ENCODE measurements around the gene ANKS3. TPM values are rescaled to one million over a fixed set of nuclear protein-coding genes. Genes with fewer than 3 reads are reported as not detected.

Gene ANKS3
- total RNA-seq, 1 experiment from 2014 or later: 35.0 TPM

GRCh38 chr16:4694642-4695451 lies 39.2 kb downstream of the ANKS3 start:
- no TSS peak for BruUV-seq (replicated peaks)
- Mint-ChIP-seq H3K4me1 (ENCODE audit: insufficient read depth, unreplicated experiment) (peaks cover 5% of the 10 kb centered on the region), H3K36me3 (ENCODE audit: insufficient read depth, unreplicated experiment) (peaks cover 66% of the 10 kb centered on the region), H3K27ac (ENCODE audit: low read depth, unreplicated experiment) (peak overlapping the region; percentile 66), H3K27me3 (ENCODE audit: insufficient read depth, unreplicated experiment) (no peaks in the 10 kb centered on the region), H3K4me3 (ENCODE audit: unreplicated experiment) (peak overlapping the region; percentile 75), H3K9me3 (ENCODE audit: unreplicated experiment) (no peaks in the 10 kb centered on the region)
- intact Hi-C loops (cut with micrococcal nuclease): loop anchor here (5.0 kb wide), 1 partner anchor 262 kb away; the partner anchor contains the start of gene SEC14L5
- CTCF ChIA-PET: interaction anchor here (0.6 to 1.4 kb wide), 4 partner anchors 25 to 262 kb away, joined by 3 to 6 read pairs (median 4); partner anchors contain the start of gene MGRN1
- POLR2A ChIA-PET: interaction anchor here (0.7 to 3.3 kb wide), 9 partner anchors 9 to 243 kb away, joined by 3 to 30 read pairs (median 5); partner anchors contain the start of genes ANKS3, DNAAF8 and ROGDI
- no peak for TF ChIP-seq CTCF (IDR thresholded peaks at IDR 0.05; ENCODE audit: unreplicated experiment)
- no peak for DNase-seq (ENCODE audit: unreplicated experiment)

- intact Hi-C loops (cut with micrococcal nuclease): loop anchor here (5.0 kb wide), 1 partner anchor 263 kb away; the partner anchor contains the start of gene SEC14L5
- H3K36me3 Mint-ChIP-seq (ENCODE audit: insufficient read depth, unreplicated experiment): peaks cover 64% of the 10 kb centered on the region
- no peaks in the 10 kb centered on the region for H3K27me3 Mint-ChIP-seq (ENCODE audit: insufficient read depth, unreplicated experiment)
- peak overlapping the region; percentile 66 for H3K27ac Mint-ChIP-seq (ENCODE audit: low read depth, unreplicated experiment)
- peak overlapping the region; percentile 75 for H3K4me3 Mint-ChIP-seq (ENCODE audit: unreplicated experiment)
- no peaks in the 10 kb centered on the region for H3K9me3 Mint-ChIP-seq (ENCODE audit: unreplicated experiment)
- peaks cover 5% of the 10 kb centered on the region for H3K4me1 Mint-ChIP-seq (ENCODE audit: insufficient read depth, unreplicated experiment)
- DNase-seq (ENCODE audit: unreplicated experiment): peak; percentile 60
- POLR2A ChIA-PET: interaction anchor here (0.7 to 3.3 kb wide), 16 partner anchors 9 to 339 kb away, joined by 3 to 30 read pairs (median 4); partner anchors contain the start of genes ANKS3, DNAAF8, NAGPA and ROGDI
- no peak for TF ChIP-seq CTCF (IDR thresholded peaks at IDR 0.05; ENCODE audit: unreplicated experiment)
- CTCF ChIA-PET: interaction anchor here (0.6 to 0.7 kb wide), 2 partner anchors 37 to 263 kb away, joined by 3 to 4 read pairs; no protein-coding TSS in a partner anchor
- BruUV-seq (replicated peaks): no TSS peak
Observed at GRCh38 chr16:4693956-4694641, 40.0 kb downstream of the ANKS3 start.

GRCh38 chr16:4693296-4693955 lies 40.6 kb downstream of the ANKS3 start, which contains the start of gene NUDT16L1:
NUDT16L1 (plus strand) TSS chr16:4693562; CDS start chr16:4693727, 165 bp downstream.
- ChIA-PET POLR2A (interaction anchor here (0.7 to 3.3 kb wide), 15 partner anchors 8 to 340 kb away, joined by 3 to 30 read pairs (median 4); partner anchors contain the start of genes ANKS3, DNAAF8, NAGPA and ROGDI), CTCF (interaction anchor here (0.7 to 1.9 kb wide), 2 partner anchors 11 to 38 kb away, joined by 3 to 7 read pairs; no protein-coding TSS in a partner anchor)
- Mint-ChIP-seq H3K9me3 (ENCODE audit: unreplicated experiment) (no peaks in the 10 kb centered on the region), H3K27ac (ENCODE audit: low read depth, unreplicated experiment) (peak within 1 kb of the TSS; percentile 66), H3K4me1 (ENCODE audit: insufficient read depth, unreplicated experiment) (peaks cover 5% of the 10 kb centered on the region), H3K27me3 (ENCODE audit: insufficient read depth, unreplicated experiment) (no peaks in the 10 kb centered on the region), H3K4me3 (ENCODE audit: unreplicated experiment) (peak within 1 kb of the TSS; percentile 75), H3K36me3 (ENCODE audit: insufficient read depth, unreplicated experiment) (peaks cover 65% of the 10 kb centered on the region)
- BruUV-seq (replicated peaks): no TSS peak
- DNase-seq (ENCODE audit: unreplicated experiment): peak; percentile 94
- intact Hi-C loops (cut with micrococcal nuclease): loop anchor here (5.0 kb wide), 1 partner anchor 264 kb away; the partner anchor contains the start of gene SEC14L5
- no peak for TF ChIP-seq CTCF (IDR thresholded peaks at IDR 0.05; ENCODE audit: unreplicated experiment)

All from MCF 10A (cell line).